Common myeloid progenitor, CD34-positive (primary cell): Measurements from ENCODE around the gene PIP5K1C.
"Not testable (repeated sequence)": the region's sequence is repeated elsewhere in the genome, so short reads cannot be mapped to it uniquely, and the experiment has no call there.

Experiments
- CTCF ChIA-PET: fragments of 350-600 bp; sonication (Branson Sonifier 250); formaldehyde crosslinking; loops from one replicate; lab custom pipeline; 2021; ENCODE audit warnings: antibody characterized with exemption; lab: Charles Lee
- POLR2A ChIA-PET: fragments of 350-600 bp; sonication (Branson Sonifier 250); formaldehyde crosslinking; loops from one replicate; lab custom pipeline; 2021; ENCODE audit warnings: antibody characterized with exemption; lab: Charles Lee
- DNase-seq, 3 donors: peaks; one replicate each; pipeline versions ENCODE4 v3.0.0 to v3.0.0-alpha.2; 2013
- H3K27ac ChIP-seq, 2 experiments: 1 replicate in 1 of 2; 2 replicates in 1 of 2; pipeline ENCODE4 v1.7.0; 2013; ENCODE audit warnings: inconsistent platforms in 2 of 2, low read length in 2 of 2, mild to moderate bottlenecking in 2 of 2, low read depth in 1 of 2, moderate library complexity in 1 of 2; ENCODE audit not compliant: severe bottlenecking in 2 of 2, insufficient read depth in 1 of 2, poor library complexity in 1 of 2
- H3K27me3 ChIP-seq, 5 experiments: replicated peaks in 2 of 5; 1 replicate in 3 of 5; 2 replicates in 2 of 5; pipeline versions ENCODE4 v1.6.1 to v1.7.0; 2013; ENCODE audit warnings: low read length in 4 of 5, mild to moderate bottlenecking in 2 of 5, moderate library complexity in 2 of 5, inconsistent platforms in 1 of 5; ENCODE audit not compliant: insufficient read depth in 5 of 5, control insufficient read depth in 4 of 5
- H3K36me3 ChIP-seq, 4 experiments: 1 replicate in 2 of 4; 2 replicates in 2 of 4; pipeline versions ENCODE4 v1.6.1 to v1.7.0; 2013; ENCODE audit warnings: low read length in 3 of 4, control low read depth in 1 of 4, mild to moderate bottlenecking in 1 of 4; ENCODE audit not compliant: control insufficient read depth in 4 of 4, insufficient read depth in 4 of 4
- H3K4me1 ChIP-seq, 4 experiments: 1 replicate in 3 of 4; 2 replicates in 1 of 4; pipeline versions ENCODE4 v1.6.1 to v1.7.1; 2013; ENCODE audit warnings: low read length in 3 of 4, mild to moderate bottlenecking in 3 of 4, control low read depth in 1 of 4, inconsistent platforms in 1 of 4, moderate library complexity in 1 of 4; ENCODE audit not compliant: control insufficient read depth in 4 of 4, insufficient read depth in 4 of 4; ENCODE audit errors: control extremely low read depth in 1 of 4
- H3K4me3 ChIP-seq, 7 experiments: 1 replicate in 4 of 7; 2 replicates in 3 of 7; pipeline versions ENCODE4 v1.5.1 to v1.7.0; 2013; ENCODE audit warnings: mild to moderate bottlenecking in 7 of 7, low read length in 6 of 7, moderate library complexity in 6 of 7, inconsistent platforms in 2 of 7, low read depth in 2 of 7, control low read depth in 1 of 7; ENCODE audit not compliant: insufficient read depth in 4 of 7, control insufficient read depth in 1 of 7; ENCODE audit errors: extremely low read depth in 1 of 7
- H3K9me3 ChIP-seq, 5 experiments: 1 replicate in 4 of 5; 2 replicates in 1 of 5; pipeline versions ENCODE4 v1.6.1 to v1.7.1; 2013; ENCODE audit warnings: low read length in 4 of 5, mild to moderate bottlenecking in 2 of 5, inconsistent platforms in 1 of 5, low read depth in 1 of 5, moderate library complexity in 1 of 5; ENCODE audit not compliant: control insufficient read depth in 4 of 5, insufficient read depth in 2 of 5; ENCODE audit errors: control extremely low read depth in 1 of 5
- WGBS: methylation state at CpG from one replicate; pipeline ENCODE4 v1.1.5; 2013; ENCODE audit not compliant: insufficient coverage; 5-methylcytosine and 5-hydroxymethylcytosine counted together

The PIP5K1C gene

DNA sequence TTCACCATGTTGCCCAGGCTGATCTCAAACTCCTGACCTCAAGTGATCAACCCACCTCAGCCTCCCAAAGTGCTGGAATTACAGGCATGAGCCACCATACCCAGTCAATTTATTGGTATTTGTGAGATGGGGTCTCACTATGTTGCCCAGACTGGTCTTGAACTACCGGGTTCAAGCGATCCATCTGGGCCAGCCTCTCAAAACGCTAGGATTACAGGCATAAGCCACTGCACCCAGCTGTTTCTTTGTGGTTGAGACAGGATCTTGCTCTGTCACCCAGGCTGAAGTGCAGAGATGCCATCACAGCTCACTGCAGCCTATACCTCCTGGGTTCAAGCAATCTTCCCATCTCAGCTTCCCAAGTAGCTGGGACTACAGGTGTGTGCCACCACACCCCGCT is 118.5 kb downstream of the PIP5K1C start:
- not testable (repeated sequence) for DNase-seq, H3K9me3 ChIP-seq, H3K27ac ChIP-seq, H3K4me3 ChIP-seq, H3K27me3 ChIP-seq
- ChIA-PET CTCF (interaction anchor here (1.8 to 1.9 kb wide), 2 partner anchors 9 to 22 kb away, joined by 5 to 8 read pairs; no protein-coding TSS in a partner anchor), POLR2A (interaction anchor here (0.6 kb wide), 1 partner anchor 28 kb away, joined by 3 read pairs; no protein-coding TSS in a partner anchor)
- peaks cover 0 to 12% (median 2%) of the 10 kb centered on the region in 4 experiments for H3K36me3 ChIP-seq
- H3K4me1 ChIP-seq = peaks cover 0 to 14% (median 9%) of the 10 kb centered on the region in 4 experiments
- 90% methylated on average over 4 of the region's 4 CpGs for WGBS
